Urinary bladder (tissue), 4 donors: ENCODE results near the gene DCTN4. TPM values are rescaled to one million over a fixed set of nuclear protein-coding genes. Genes with fewer than 3 reads are reported as not detected.
A peak's percentile ranks its signal among the peaks of the same experiment; 100 is the strongest.

Experiments used
- DNase-seq: peaks from one replicate; pipeline ENCODE4 v3.0.0-alpha.2; 2015; ENCODE audit errors: extremely low spot score
- H3K27ac ChIP-seq: one replicate; pipeline ENCODE4 v1.5.1; 2013; ENCODE audit warnings: low read depth, mild to moderate bottlenecking, moderate library complexity
- H3K36me3 ChIP-seq: one replicate; pipeline ENCODE4 v1.6.1; 2013; ENCODE audit warnings: mild to moderate bottlenecking, moderate library complexity; ENCODE audit not compliant: insufficient read depth
- H3K4me1 ChIP-seq: one replicate; pipeline ENCODE4 v1.6.1; 2013; ENCODE audit warnings: mild to moderate bottlenecking, moderate library complexity; ENCODE audit not compliant: insufficient read depth
- H3K4me3 ChIP-seq: one replicate; pipeline ENCODE4 v1.5.1; 2013; ENCODE audit warnings: low read depth, low read length
- WGBS: extraction: QIAGEN DNeasy Blood & Tissue Kit; methylation state at CpG from one replicate; pipeline ENCODE4 v1.1.7; 2013; 5-methylcytosine and 5-hydroxymethylcytosine counted together
- polyA plus RNA-seq: library from polyadenylated mRNA; stranded (reverse); fragments of 200-250 nt; gene quantifications from one replicate; pipeline ENCODE4 v1.2.3, GENCODE V29; 2013
- total RNA-seq: library from RNA; depleted of rRNA; stranded (reverse); fragments of >200 nt; gene quantifications from one replicate; pipeline ENCODE4 v1.2.3, GENCODE V29; 2014
- donor health status: healthy with polysubstance abuse.
- donor health status: healthy.

DCTN4 gene
- total and polyA plus RNA-seq, 2 donors = 29.4 to 95.5 TPM

DNA sequence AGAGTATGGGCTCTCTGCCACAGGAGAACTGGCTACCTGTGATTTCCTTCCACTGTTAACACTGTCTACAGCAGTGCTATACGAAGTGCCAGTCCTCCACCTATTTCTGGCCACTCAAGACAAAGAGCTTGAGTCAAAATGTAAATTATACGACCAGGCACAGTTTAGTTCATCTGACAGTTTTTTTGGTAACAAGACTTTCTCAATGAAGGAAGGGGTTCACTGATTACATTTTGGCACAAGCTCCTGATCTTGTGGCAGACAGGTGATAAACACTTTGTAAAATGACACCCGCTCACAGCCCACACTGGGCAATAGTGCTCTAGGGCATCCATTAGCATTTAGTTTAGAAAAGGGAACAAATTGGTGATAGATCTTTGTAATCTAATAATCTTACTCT lies 66.5 kb downstream of the DCTN4 start:
- no peak overlapping the region for H3K4me3 ChIP-seq
- peaks cover 9% of the 10 kb centered on the region for H3K36me3 ChIP-seq
- no peak overlapping the region for H3K27ac ChIP-seq
- H3K4me1 ChIP-seq = no peaks in the 10 kb centered on the region
- no peak for DNase-seq
- 87% methylated on average over 3 of the region's 3 CpGs for WGBS

DNA sequence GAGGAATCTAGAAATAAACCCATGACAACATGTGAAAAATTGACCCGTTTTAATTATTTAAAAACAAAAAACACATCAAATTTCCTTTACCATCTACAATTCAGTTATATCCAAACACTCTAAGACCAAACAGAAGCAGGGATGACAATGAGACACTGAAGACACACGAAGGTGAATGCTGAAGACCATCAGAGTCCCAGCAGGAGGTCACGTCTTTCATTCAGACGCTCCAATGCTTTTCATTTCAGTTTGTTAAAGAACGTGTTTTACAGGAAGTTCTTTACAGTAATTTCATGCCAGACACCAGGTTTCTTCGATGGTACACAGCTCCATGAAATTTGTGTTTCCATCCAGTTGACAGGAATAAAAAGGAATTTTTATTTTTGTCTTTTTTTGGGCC lies 68.1 kb downstream of the DCTN4 start:
- no peaks in the 10 kb centered on the region for H3K4me1 ChIP-seq
- no peak overlapping the region for H3K4me3 ChIP-seq
- DNase-seq = no peak
- WGBS = 70% methylated on average over 6 of the region's 6 CpGs
- no peak overlapping the region for H3K27ac ChIP-seq
- H3K36me3 ChIP-seq = peaks cover 9% of the 10 kb centered on the region

DNA sequence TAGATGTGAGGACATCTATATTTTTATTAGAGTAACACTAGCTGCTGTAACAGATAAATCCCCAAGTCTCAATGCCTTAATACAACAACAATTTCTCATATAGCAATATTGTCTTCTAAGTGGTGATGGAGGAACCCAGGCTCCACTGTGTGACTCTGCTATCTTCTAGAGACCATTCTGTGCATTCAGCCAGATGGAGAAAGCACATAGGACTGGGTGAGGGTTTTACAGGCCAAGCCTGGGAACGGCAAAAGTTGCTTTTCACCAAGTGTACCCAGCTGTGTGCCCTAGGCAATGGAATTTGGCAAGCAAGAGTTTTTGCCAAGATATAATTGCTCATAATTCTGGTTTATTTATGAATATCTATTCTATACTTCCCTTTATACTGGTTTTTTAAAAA lies 69.7 kb downstream of the DCTN4 start:
- Histone ChIP-seq H3K4me1 (no peaks in the 10 kb centered on the region), H3K4me3 (no peak overlapping the region), H3K27ac (no peak overlapping the region), H3K36me3 (peaks cover 9% of the 10 kb centered on the region)
- DNase-seq = no peak
- 79% methylated on average over 1 of the region's 1 CpG for WGBS

DNA sequence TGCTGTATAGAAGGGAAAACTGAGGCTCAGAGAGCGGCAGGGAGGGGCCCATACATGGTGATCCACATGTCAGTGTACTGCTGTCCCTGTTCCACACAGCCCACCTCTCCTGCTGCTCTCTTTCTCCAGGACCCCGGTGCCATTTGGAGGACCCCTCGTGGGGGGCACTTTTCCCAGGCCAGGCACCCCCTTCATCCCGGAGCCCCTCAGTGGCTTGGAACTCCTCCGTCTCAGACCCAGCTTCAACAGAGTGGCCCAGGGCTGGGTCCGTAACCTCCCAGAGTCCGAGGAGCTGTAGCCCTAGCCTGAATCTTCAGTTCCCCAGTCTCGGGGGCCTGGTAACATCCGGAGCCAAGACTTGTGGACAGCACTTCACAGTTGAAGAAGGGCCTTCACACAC lies 82.2 kb downstream of the DCTN4 start:
- Histone ChIP-seq H3K4me1 (no peaks in the 10 kb centered on the region), H3K36me3 (no peaks in the 10 kb centered on the region), H3K4me3 (no peak overlapping the region), H3K27ac (no peak overlapping the region)
- WGBS = 95% methylated on average over 9 of the region's 9 CpGs
- DNase-seq = no peak

DNA sequence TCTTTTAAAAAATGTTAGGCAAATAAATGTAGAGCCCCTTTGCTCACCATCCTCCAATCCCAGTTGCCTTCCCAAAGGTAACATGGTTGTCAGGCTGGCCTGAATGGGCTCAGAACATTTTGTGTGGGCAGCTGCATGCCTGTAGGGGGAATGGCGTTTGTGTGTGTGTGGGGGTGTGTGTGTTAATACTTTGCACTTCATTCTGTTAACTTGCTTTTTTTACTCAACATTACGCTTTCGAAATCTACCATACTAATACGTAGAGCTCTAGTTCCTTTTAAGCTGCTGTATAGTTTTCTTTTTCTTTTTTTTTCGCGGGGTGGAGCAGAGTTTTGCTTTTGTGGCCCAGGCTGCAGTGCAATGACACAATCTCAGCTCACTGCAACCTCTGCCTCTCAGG lies 83.7 kb downstream of the DCTN4 start:
- WGBS = 89% methylated on average over 6 of the region's 6 CpGs
- DNase-seq = no peak
- Histone ChIP-seq H3K27ac (no peak overlapping the region), H3K4me3 (no peak overlapping the region), H3K4me1 (no peaks in the 10 kb centered on the region), H3K36me3 (no peaks in the 10 kb centered on the region)

DNA sequence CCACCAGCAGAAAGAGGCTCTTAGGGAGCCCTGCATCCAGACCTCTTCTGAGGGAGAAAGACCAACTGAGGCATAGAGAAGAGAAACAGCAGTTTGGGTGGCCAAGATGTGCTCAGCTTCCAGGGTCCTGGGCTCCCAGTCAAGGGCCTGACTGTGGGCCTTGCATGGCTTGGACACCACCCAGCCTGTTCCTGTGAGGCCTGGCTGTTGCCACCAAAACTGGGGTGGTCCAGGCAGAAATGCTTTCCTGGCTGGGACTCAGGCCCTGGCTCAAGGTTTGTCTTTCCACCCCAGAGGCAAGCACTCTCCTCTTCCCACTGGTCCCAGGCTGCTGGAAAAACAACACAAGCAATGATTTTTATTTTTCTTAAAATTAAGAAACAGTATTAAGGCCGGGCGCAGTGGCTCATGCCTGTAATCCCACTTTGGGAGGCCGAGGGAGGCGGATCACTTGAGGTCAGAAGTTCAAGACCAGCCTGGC lies 84.4 kb downstream of the DCTN4 start:
- H3K27ac ChIP-seq = peak overlapping the region; percentile 56
- DNase-seq = no peak
- 55% methylated on average over 4 of the region's 4 CpGs for WGBS
- no peaks in the 10 kb centered on the region for H3K36me3 ChIP-seq
- H3K4me1 ChIP-seq = no peaks in the 10 kb centered on the region
- no peak overlapping the region for H3K4me3 ChIP-seq

DNA sequence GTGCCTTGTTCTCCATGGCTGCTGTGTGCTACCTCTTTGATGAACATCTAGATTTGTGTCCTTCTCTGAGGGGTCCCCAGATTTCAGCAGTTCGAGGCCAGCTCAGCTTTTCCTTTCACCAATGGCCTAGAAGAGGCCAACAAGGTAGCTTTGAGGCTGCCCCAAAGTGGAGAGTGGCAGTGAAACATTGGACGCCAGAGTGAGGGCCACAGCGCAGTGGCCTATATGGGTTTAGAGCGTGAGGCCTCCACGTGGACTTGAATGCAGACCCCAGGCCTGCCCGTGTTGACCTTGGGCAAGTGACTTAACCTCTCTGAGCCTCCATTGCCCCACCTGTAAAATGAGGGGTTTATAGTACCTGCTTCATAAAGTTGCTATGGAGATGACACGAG lies 85.9 kb downstream of the DCTN4 start:
- 79% methylated on average over 7 of the region's 7 CpGs for WGBS
- H3K27ac ChIP-seq = no peak overlapping the region
- H3K4me1 ChIP-seq = no peaks in the 10 kb centered on the region
- DNase-seq = no peak
- no peak overlapping the region for H3K4me3 ChIP-seq
- H3K36me3 ChIP-seq = no peaks in the 10 kb centered on the region

DNA sequence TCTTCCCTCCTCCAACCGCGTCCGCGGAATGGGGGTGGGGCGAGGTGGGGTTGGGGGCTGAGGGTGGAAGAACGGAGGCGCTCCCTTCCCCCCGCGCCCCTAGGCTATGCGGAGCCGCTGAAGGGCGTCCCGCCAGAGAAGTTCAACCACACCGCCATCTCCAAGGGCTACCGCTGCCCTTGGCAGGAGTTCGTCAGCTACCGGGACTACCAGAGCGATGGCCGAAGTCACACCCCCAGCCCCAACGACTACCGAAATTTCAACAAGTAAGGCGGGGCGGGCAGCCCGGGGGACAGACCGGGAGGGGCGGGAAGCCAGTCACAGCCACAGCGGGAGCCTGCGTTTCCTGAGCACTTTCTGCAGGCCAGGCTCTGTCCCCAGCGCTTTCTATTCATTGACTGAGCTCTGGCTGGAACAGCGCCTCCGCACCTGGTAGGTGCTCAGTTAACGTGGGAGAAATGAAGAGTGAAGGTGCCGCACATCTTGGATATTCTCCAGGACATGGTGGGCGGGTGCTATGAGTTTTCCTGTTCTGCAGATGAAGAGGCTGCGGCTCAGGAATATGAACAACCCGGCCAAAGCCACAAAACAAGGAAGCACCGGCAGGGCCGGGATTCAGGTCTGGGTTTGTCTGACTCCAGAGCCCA lies 86.5 kb downstream of the DCTN4 start:
- no peak for DNase-seq
- H3K27ac ChIP-seq = no peak overlapping the region
- 4% methylated on average over 38 of the region's 38 CpGs for WGBS
- peak overlapping the region; percentile 43 for H3K4me3 ChIP-seq
- H3K4me1 ChIP-seq = no peaks in the 10 kb centered on the region
- no peaks in the 10 kb centered on the region for H3K36me3 ChIP-seq

DNA sequence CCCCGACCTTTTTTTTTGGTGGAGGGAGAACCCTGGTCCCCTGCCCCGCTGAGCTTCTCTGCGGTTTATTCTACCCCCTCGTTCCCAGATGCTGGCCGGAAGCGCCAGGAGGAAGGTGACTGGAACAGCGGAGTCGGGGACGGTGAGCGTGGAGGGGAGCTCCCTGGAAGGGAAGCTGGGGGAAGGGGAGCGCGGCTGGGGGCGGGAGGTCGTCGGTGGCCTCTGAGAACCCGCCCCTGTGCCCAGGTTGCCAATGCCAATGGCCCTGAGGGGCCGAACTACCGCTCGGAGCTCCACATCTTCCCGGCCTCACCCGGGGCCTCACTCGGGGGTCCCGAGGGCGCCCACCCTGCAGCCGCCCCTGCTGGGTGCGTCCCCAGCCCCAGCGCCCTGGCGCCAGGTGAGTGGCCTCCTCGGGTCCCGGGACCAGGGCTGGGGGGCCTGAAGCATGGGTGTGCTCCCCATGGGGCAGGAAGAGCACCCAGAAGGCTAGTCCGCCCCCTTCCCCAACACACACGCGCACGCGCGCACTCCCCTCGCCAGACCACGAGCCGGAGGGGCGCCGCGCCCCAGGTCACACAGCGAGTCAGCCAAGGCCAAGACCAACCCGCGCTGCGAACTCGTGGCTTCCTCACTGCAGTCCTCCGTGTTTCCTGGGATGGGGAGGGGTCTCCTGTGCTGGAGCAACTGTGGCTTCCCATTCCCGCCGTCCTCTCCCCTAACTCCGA lies 87.1 kb downstream of the DCTN4 start:
- DNase-seq = no peak
- no peaks in the 10 kb centered on the region for H3K36me3 ChIP-seq
- H3K4me3 ChIP-seq = peak overlapping the region; percentile 43
- 5% methylated on average over 51 of the region's 51 CpGs for WGBS
- H3K4me1 ChIP-seq = no peaks in the 10 kb centered on the region
- H3K27ac ChIP-seq = no peak overlapping the region

DNA sequence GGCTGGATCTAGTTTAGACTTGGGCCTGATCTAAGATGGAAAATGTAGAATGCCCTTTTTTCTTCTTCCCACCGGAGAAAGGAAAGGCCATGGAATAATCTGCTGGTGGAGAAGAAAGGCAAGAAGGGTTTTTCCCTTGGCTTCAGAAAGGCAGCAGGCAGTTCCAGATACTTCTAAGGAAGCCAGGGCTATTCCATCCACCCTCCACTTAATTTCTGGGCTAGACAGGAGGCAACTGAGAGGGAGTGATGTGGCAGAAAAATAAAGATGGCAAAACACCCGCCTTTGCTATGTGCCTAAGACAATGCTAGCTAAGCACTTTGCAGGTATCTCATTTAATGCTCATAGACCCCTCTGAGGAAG lies 87.9 kb downstream of the DCTN4 start:
- no peak for DNase-seq
- Histone ChIP-seq H3K4me1 (no peaks in the 10 kb centered on the region), H3K36me3 (no peaks in the 10 kb centered on the region), H3K27ac (no peak overlapping the region), H3K4me3 (no peak overlapping the region)
- 44% methylated on average over 2 of the region's 2 CpGs for WGBS

DNA sequence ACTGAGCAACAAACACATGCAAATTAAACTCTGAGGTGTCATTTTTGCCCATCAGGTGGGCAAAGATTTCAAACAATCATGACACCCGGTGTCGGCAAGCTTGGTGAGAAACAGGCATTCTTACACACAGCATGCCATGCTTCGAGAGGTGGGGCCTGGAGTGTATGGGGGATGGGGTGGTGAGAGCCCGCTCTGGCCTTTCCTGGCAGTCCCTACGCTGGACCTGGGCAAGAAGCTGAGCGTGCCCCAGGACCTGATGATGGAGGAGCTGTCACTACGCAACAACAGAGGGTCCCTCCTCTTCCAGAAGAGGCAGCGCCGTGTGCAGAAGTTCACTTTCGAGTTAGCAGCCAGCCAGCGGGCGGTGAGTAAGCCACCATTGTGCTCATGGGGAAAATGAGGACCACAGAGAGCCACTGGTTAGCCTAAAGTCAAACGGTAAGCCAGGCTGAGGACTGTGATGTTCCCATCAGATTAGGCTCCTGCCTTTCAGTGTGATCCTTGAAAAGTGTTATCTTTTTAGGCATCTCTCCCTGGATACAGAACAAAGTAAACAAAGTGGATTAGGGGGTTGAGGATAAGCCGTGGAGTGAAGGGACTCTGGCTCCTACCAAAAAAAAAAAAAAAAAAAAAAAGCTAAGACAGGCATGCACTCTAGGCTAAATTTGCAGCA lies 88.4 kb downstream of the DCTN4 start:
- WGBS = 74% methylated on average over 14 of the region's 14 CpGs
- no peak for DNase-seq
- Histone ChIP-seq H3K27ac (no peak overlapping the region), H3K4me3 (no peak overlapping the region), H3K4me1 (no peaks in the 10 kb centered on the region), H3K36me3 (no peaks in the 10 kb centered on the region)

DNA sequence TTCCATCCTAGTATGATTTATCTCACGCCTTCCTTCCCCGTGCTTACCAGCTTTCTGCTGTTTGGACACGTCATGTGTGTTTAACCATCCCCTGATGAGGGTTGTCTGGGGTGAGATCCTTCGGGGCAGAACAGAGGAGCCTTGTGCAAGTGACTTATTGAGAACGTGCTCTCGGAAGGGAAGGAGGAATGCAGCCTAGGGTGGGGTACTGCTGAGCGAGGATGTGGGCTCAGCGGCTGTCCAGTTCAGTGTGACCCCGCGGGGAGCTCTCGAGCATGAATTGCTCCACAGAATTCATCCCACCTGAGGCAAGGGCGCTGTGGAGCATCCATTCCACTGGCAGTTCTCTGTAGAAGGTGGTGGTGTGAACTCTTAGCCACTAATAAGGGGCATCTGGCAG lies 93.8 kb downstream of the DCTN4 start:
- DNase-seq = no peak
- no peak overlapping the region for H3K27ac ChIP-seq
- no peaks in the 10 kb centered on the region for H3K36me3 ChIP-seq
- no peak overlapping the region for H3K4me3 ChIP-seq
- 58% methylated on average over 12 of the region's 12 CpGs for WGBS
- H3K4me1 ChIP-seq = no peaks in the 10 kb centered on the region

DNA sequence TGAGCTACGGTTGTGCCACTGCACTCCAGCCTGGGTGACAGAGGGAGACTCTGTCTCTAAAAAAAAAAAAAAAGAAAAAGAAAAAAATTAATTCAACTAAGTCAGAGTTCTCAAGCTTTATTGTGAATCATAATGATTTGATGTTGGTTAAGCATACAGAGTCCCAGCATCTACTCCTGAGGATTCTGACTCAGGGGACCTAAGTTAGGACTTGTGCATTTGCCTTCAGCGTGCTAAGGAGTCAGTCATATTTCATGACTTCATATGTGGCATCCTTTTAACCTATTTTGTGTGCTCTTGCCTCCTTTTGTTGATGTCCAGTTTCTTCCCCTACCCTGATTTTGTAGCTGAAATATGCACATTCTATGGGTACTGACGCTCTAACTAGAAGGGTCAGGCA lies 94.9 kb downstream of the DCTN4 start:
- Histone ChIP-seq H3K4me3 (no peak overlapping the region), H3K27ac (no peak overlapping the region), H3K4me1 (no peaks in the 10 kb centered on the region), H3K36me3 (no peaks in the 10 kb centered on the region)
- 97% methylated on average over 3 of the region's 3 CpGs for WGBS
- no peak for DNase-seq
